ENCODE measurements around the gene PURA. TPM values are rescaled to one million over a fixed set of nuclear protein-coding genes. Genes with fewer than 3 reads are reported as not detected.

Gene PURA
- total RNA-seq, 1 experiment from 2014 or later, result 16.9 TPM

DNA sequence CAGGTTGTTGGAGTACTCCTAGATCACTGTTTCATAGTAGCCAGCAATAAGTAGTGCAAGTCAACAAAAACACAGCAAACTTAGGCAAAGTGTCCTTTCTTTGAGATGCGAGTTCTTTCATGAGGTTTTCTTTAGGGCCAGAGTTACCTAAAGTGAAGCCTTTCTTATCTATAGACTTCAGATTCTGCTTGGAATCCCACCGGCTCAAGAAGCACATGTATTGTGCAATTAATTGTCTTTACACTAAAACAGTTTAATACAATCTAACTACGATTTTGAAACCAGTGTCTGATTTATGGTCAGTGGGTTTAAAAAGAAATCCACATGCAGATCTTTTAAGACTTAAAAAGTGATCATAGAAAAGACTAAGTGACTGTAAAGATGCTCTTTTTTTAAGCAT is 3.6 kb downstream of the PURA start:
- in situ Hi-C loops (cut with HindIII; ENCODE audit: low pct_unique_long_range_greater_than_20kb, low sequenced_read_pairs), result no loop called here
- H3K4me3 ChIP-seq (ENCODE audit: low read depth in 2 of 2, low read length in 2 of 2), result no peak overlapping the region
- DNase-seq (ENCODE audit: low read depth, low spot score) (no peak), ATAC-seq (no peak)
- ChIA-PET POLR2A (no interaction called here), CTCF (interaction anchor here (1.1 kb wide), 2 partner anchors 27 to 45 kb away, joined by 3 to 5 read pairs; no protein-coding TSS in a partner anchor)
- TF ChIP-seq, protein P1, sequence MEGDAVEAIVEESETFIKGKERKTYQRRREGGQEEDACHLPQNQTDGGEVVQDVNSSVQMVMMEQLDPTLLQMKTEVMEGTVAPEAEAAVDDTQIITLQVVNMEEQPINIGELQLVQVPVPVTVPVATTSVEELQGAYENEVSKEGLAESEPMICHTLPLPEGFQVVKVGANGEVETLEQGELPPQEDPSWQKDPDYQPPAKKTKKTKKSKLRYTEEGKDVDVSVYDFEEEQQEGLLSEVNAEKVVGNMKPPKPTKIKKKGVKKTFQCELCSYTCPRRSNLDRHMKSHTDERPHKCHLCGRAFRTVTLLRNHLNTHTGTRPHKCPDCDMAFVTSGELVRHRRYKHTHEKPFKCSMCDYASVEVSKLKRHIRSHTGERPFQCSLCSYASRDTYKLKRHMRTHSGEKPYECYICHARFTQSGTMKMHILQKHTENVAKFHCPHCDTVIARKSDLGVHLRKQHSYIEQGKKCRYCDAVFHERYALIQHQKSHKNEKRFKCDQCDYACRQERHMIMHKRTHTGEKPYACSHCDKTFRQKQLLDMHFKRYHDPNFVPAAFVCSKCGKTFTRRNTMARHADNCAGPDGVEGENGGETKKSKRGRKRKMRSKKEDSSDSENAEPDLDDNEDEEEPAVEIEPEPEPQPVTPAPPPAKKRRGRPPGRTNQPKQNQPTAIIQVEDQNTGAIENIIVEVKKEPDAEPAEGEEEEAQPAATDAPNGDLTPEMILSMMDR (IDR thresholded peaks at IDR 0.05), result no peak
- TF ChIP-seq TCF7L2 (IDR thresholded peaks at IDR 0.05; ENCODE audit: low read depth, low read length) (no peak), POLR2AphosphoS5 (IDR thresholded peaks at IDR 0.05; ENCODE audit: low read depth, low read length) (no peak), SIN3A (IDR thresholded peaks at IDR 0.05; ENCODE audit: borderline replicate concordance, insufficient read depth, low read depth, low read length) (no peak)
- TF ChIP-seq, protein P2, sequence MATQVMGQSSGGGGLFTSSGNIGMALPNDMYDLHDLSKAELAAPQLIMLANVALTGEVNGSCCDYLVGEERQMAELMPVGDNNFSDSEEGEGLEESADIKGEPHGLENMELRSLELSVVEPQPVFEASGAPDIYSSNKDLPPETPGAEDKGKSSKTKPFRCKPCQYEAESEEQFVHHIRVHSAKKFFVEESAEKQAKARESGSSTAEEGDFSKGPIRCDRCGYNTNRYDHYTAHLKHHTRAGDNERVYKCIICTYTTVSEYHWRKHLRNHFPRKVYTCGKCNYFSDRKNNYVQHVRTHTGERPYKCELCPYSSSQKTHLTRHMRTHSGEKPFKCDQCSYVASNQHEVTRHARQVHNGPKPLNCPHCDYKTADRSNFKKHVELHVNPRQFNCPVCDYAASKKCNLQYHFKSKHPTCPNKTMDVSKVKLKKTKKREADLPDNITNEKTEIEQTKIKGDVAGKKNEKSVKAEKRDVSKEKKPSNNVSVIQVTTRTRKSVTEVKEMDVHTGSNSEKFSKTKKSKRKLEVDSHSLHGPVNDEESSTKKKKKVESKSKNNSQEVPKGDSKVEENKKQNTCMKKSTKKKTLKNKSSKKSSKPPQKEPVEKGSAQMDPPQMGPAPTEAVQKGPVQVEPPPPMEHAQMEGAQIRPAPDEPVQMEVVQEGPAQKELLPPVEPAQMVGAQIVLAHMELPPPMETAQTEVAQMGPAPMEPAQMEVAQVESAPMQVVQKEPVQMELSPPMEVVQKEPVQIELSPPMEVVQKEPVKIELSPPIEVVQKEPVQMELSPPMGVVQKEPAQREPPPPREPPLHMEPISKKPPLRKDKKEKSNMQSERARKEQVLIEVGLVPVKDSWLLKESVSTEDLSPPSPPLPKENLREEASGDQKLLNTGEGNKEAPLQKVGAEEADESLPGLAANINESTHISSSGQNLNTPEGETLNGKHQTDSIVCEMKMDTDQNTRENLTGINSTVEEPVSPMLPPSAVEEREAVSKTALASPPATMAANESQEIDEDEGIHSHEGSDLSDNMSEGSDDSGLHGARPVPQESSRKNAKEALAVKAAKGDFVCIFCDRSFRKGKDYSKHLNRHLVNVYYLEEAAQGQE (IDR thresholded peaks at IDR 0.05; ENCODE audit: insufficient read depth in 1 of 2, low read depth in 2 of 2, low read length in 1 of 2), result no peak
- no peaks in the 10 kb centered on the region for H3K9me3 ChIP-seq (ENCODE audit: control insufficient read depth, insufficient read depth, low read depth, low read length)
- H3K27me3 ChIP-seq (ENCODE audit: control insufficient read depth, insufficient read depth, low read length), result no peaks in the 10 kb centered on the region
- H3K27ac ChIP-seq (ENCODE audit: low read length), result peak overlapping the region; percentile 51; the same call in 1 of the 2 replicates
- peaks cover 60% of the 10 kb centered on the region for H3K4me1 ChIP-seq (ENCODE audit: control insufficient read depth, insufficient read depth, low read length)
- H3K36me3 ChIP-seq (ENCODE audit: control insufficient read depth, insufficient read depth, low read length), result 0 out of 2 replicates have a peak, but pooled peaks cover 3% of the 10 kb centered on the region
- intact Hi-C loops (cut with micrococcal nuclease; ENCODE audit: unreplicated experiment), result loop anchor here (5.0 kb wide), 1 partner anchor 40 kb away; no protein-coding TSS in a partner anchor
- BruUV-seq (replicated peaks), result no TSS peak

DNA sequence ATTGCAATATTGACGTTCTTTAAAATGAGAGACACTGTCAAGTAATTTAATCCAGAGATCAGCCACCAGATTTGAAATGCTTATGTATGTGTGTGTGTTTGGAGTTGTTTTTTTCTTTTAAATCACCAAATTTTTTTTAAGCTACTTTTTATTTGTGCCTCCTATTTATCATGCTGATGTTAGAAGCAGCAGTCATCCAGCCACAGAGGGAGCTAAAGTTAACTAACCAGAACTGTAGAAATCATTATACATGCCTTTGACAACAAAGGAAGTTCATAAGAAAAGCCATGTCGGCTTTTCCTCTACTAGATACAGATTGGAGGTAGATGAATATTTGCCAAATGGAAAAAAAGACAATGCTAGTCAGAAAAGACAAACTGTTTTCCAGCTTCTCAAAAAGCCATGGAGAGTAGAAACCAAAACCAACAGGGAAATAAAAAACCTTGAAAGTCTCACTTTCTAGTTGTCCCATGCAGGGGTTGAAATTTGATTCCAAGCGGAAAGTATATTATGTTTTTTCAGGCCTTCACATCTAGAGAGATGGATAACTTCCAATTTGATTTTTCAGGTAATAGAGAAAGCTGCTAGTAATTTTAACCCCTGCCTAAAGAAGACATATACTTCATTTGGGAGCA is 4.5 kb downstream of the PURA start:
- BruUV-seq (replicated peaks), result TSS peak; percentile 2
- CTCF ChIA-PET, result interaction anchor here (0.6 to 0.7 kb wide), 2 partner anchors 15 to 116 kb away, joined by 10 to 12 read pairs; no protein-coding TSS in a partner anchor
- no peak overlapping the region for H3K4me3 ChIP-seq (ENCODE audit: low read depth in 2 of 2, low read length in 2 of 2)

More for the DNA sequence above, 4.5 kb downstream of the PURA start:
- Histone ChIP-seq H3K4me1 (ENCODE audit: control insufficient read depth, insufficient read depth, low read length) (peaks cover 66% of the 10 kb centered on the region), H3K27me3 (ENCODE audit: control insufficient read depth, insufficient read depth, low read length) (no peaks in the 10 kb centered on the region), H3K9me3 (ENCODE audit: control insufficient read depth, insufficient read depth, low read depth, low read length) (no peaks in the 10 kb centered on the region), H3K36me3 (ENCODE audit: control insufficient read depth, insufficient read depth, low read length) (0 out of 2 replicates have a peak, but pooled peaks cover 3% of the 10 kb centered on the region), H3K27ac (ENCODE audit: low read length) (peak overlapping the region; percentile 29; the same call in 1 of the 2 replicates)
- POLR2A ChIA-PET, result interaction anchor here (0.6 kb wide), 3 partner anchors 11 to 51 kb away, joined by 4 to 6 read pairs (median 6); no protein-coding TSS in a partner anchor
- ATAC-seq (no peak), DNase-seq (ENCODE audit: low read depth, low spot score) (no peak)
- TF ChIP-seq TCF7L2 (IDR thresholded peaks at IDR 0.05; ENCODE audit: low read depth, low read length), result no peak
- TF ChIP-seq, protein P2 (IDR thresholded peaks at IDR 0.05; ENCODE audit: insufficient read depth in 1 of 2, low read depth in 2 of 2, low read length in 1 of 2), result no peak
- TF ChIP-seq, protein P1 (IDR thresholded peaks at IDR 0.05), result peak; percentile 34; the same call in 1 of the 2 replicates
- no peak for TF ChIP-seq POLR2AphosphoS5 (IDR thresholded peaks at IDR 0.05; ENCODE audit: low read depth, low read length)
- TF ChIP-seq SIN3A (IDR thresholded peaks at IDR 0.05; ENCODE audit: borderline replicate concordance, insufficient read depth, low read depth, low read length), result no peak
- intact Hi-C loops (cut with micrococcal nuclease; ENCODE audit: unreplicated experiment) (loop anchor here (5.0 kb wide), 1 partner anchor 39 kb away; no protein-coding TSS in a partner anchor), in situ Hi-C loops (cut with HindIII; ENCODE audit: low pct_unique_long_range_greater_than_20kb, low sequenced_read_pairs) (no loop called here)

All from Panc1 (cell line).